Measurements from ENCODE around the gene NUB1.

The NUB1 gene

GRCh38 chr7:151392426-151392825, 50.8 kb downstream of the NUB1 start:
- no peaks in the 10 kb centered on the region for H3K9me2 ChIP-seq (ENCODE audit: low read depth, low read length)
- no peaks in the 10 kb centered on the region for H4K20me1 ChIP-seq (ENCODE audit: insufficient read depth, low read length)
- no peak overlapping the region for H3K4me2 ChIP-seq (ENCODE audit: low read length)
- H3K9ac ChIP-seq (ENCODE audit: low read length) = no peak overlapping the region
- H3K27me3 ChIP-seq (ENCODE audit: insufficient read depth, low read length) = peaks cover 10% of the 10 kb centered on the region
- H3K27ac ChIP-seq (ENCODE audit: low read depth, low read length, poor library complexity, severe bottlenecking) = no peak overlapping the region
- TF ChIP-seq CTCF (IDR thresholded peaks at IDR 0.05; ENCODE audit: low read length) = no peak
- no peak for TF ChIP-seq EZH2 (IDR thresholded peaks at IDR 0.05; ENCODE audit: borderline replicate concordance, low read length)
- H3K79me2 ChIP-seq (ENCODE audit: insufficient read depth, low read length) = no peaks in the 10 kb centered on the region
- no peak overlapping the region for H2AFZ ChIP-seq (ENCODE audit: low read length)
- no peaks in the 10 kb centered on the region for H3K36me3 ChIP-seq (ENCODE audit: insufficient read depth, low read length)
- no peaks in the 10 kb centered on the region for H3K9me3 ChIP-seq (ENCODE audit: low read length)
- H3K4me3 ChIP-seq (ENCODE audit: low read depth, low read length, poor library complexity, severe bottlenecking) = no peak overlapping the region
- H3K4me1 ChIP-seq (ENCODE audit: insufficient read depth, low read length, severe bottlenecking) = peaks cover 3% of the 10 kb centered on the region
- H3F3A ChIP-seq (ENCODE audit: insufficient read depth, low read length) = no peaks in the 10 kb centered on the region

- Histone ChIP-seq H3K4me1 (ENCODE audit: insufficient read depth, low read length, severe bottlenecking) (peaks cover 12% of the 10 kb centered on the region), H4K20me1 (ENCODE audit: insufficient read depth, low read length) (no peaks in the 10 kb centered on the region), H3K9me2 (ENCODE audit: low read depth, low read length) (no peaks in the 10 kb centered on the region), H3K79me2 (ENCODE audit: insufficient read depth, low read length) (no peaks in the 10 kb centered on the region), H3K27me3 (ENCODE audit: insufficient read depth, low read length) (peaks cover 10% of the 10 kb centered on the region), H3K36me3 (ENCODE audit: insufficient read depth, low read length) (no peaks in the 10 kb centered on the region), H3K4me2 (ENCODE audit: low read length) (no peak overlapping the region), H3F3A (ENCODE audit: insufficient read depth, low read length) (no peaks in the 10 kb centered on the region), H3K9ac (ENCODE audit: low read length) (no peak overlapping the region), H3K4me3 (ENCODE audit: low read depth, low read length, poor library complexity, severe bottlenecking) (no peak overlapping the region), H2AFZ (ENCODE audit: low read length) (no peak overlapping the region), H3K27ac (ENCODE audit: low read depth, low read length, poor library complexity, severe bottlenecking) (no peak overlapping the region), H3K9me3 (ENCODE audit: low read length) (no peaks in the 10 kb centered on the region)
- no peak for TF ChIP-seq CTCF (IDR thresholded peaks at IDR 0.05; ENCODE audit: low read length)
- no peak for TF ChIP-seq EZH2 (IDR thresholded peaks at IDR 0.05; ENCODE audit: borderline replicate concordance, low read length)
These were observed 51.7 kb downstream of the NUB1 start for GRCh38 chr7:151393031-151393977.

- Histone ChIP-seq H3F3A (ENCODE audit: insufficient read depth, low read length) (no peaks in the 10 kb centered on the region), H3K4me1 (ENCODE audit: insufficient read depth, low read length, severe bottlenecking) (peaks cover 21% of the 10 kb centered on the region), H3K4me2 (ENCODE audit: low read length) (no peak overlapping the region), H3K9me2 (ENCODE audit: low read depth, low read length) (no peaks in the 10 kb centered on the region), H3K9me3 (ENCODE audit: low read length) (no peaks in the 10 kb centered on the region), H3K9ac (ENCODE audit: low read length) (no peak overlapping the region), H3K36me3 (ENCODE audit: insufficient read depth, low read length) (no peaks in the 10 kb centered on the region), H2AFZ (ENCODE audit: low read length) (no peak overlapping the region), H3K79me2 (ENCODE audit: insufficient read depth, low read length) (no peaks in the 10 kb centered on the region), H3K27ac (ENCODE audit: low read depth, low read length, poor library complexity, severe bottlenecking) (no peak overlapping the region), H3K27me3 (ENCODE audit: insufficient read depth, low read length) (peaks cover 4% of the 10 kb centered on the region), H3K4me3 (ENCODE audit: low read depth, low read length, poor library complexity, severe bottlenecking) (no peak overlapping the region), H4K20me1 (ENCODE audit: insufficient read depth, low read length) (no peaks in the 10 kb centered on the region)
- no peak for TF ChIP-seq EZH2 (IDR thresholded peaks at IDR 0.05; ENCODE audit: borderline replicate concordance, low read length)
These were observed 52.7 kb downstream of the NUB1 start for GRCh38 chr7:151394076-151395035.
